ENCODE results near the gene ITGAE.

GRCh38 chr17:3796110-3796821, 4.7 kb downstream of the ITGAE start:
- TF ChIP-seq USF2 (IDR thresholded peaks at IDR 0.05) (no peak), NFE2L2 (conservative IDR thresholded peaks at IDR 0.05; ENCODE audit: low read length) (no peak), CTCF (IDR thresholded peaks at IDR 0.05) (no peak), POLR2A (IDR thresholded peaks at IDR 0.05; ENCODE audit: low read length) (no peak), ESRRA (IDR thresholded peaks at IDR 0.05; ENCODE audit: borderline replicate concordance, low read length) (no peak), REST (IDR thresholded peaks at IDR 0.05) (no peak), RAD21 (conservative IDR thresholded peaks at IDR 0.05 in 1 of 2, IDR thresholded peaks at IDR 0.05 in 1 of 2) (no peak), RFX5 (IDR thresholded peaks at IDR 0.05) (no peak), HDAC2 (IDR thresholded peaks at IDR 0.05) (no peak), SREBF2 (IDR thresholded peaks at IDR 0.05) (no peak)

Measured in A549 (cell line).